ENCODE measurements around the gene ZMYND8.
"Not testable (repeated sequence)": the region's sequence is repeated elsewhere in the genome, so short reads cannot be mapped to it uniquely, and the experiment has no call there.

Gene ZMYND8

DNA sequence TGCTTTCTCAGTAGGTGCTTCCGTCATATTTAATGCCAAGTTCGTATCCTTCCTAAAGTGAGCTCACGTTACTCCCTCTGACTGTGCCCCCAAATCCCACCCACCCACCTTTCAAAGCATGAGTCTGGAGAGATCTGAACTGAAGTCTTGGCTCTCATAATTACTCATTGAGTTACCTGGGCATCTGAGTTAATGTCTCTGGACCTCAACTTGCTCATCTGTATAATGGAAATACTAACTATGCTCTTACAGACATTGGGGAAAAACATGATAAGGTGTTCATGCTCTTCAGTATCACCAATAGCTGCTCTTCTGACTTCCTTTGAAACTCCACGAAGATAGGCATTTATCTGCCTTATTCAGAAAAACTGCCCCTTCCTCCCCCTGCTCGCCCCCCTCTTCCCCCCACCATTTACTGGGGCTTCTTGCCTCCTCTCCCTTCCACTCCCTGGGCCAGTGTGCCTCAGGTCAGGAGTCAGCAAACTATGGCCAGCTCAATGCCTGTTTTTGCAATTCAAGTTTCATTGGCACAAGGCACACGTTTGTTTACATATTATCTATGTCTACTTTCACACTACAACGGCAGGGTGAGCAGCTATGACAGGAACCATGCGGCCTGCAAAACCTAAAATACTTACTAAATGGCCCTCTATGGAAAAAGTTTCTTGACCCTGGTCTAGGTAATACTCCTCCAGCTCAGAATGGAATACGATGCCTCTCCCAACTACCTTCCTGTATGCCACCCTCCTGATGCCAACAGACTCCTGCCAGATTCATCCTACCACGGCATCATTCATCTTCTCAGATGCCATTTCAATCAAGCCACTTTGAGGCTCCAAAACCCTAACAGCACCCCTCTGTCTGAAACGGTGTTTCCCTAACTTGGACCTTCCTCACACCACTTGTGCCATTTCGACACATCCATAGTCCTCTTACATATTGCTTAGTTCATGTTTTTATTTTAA is 138.7 kb downstream of the ZMYND8 start:
- Mint-ChIP-seq H3K36me3 (ENCODE audit: low read depth) (peaks cover 41% of the 10 kb centered on the region), H3K27ac (no peak overlapping the region), H3K4me1 (ENCODE audit: low read depth) (peaks cover 10% of the 10 kb centered on the region), H3K9me3 (no peaks in the 10 kb centered on the region), H3K4me3 (no peak overlapping the region), H3K27me3 (ENCODE audit: low read depth) (no peaks in the 10 kb centered on the region)

- H3K27me3 Mint-ChIP-seq (ENCODE audit: low read depth), result no peaks in the 10 kb centered on the region
- H3K36me3 Mint-ChIP-seq (ENCODE audit: low read depth), result peaks cover 37% of the 10 kb centered on the region
- H3K27ac Mint-ChIP-seq, result no peak overlapping the region
- peaks cover 4% of the 10 kb centered on the region for H3K4me1 Mint-ChIP-seq (ENCODE audit: low read depth)
- no peak overlapping the region for H3K4me3 Mint-ChIP-seq
- H3K9me3 Mint-ChIP-seq, result no peaks in the 10 kb centered on the region
Observed at GRCh38 chr20:47216819-47217410, 139.6 kb downstream of the ZMYND8 start.

- Mint-ChIP-seq H3K27ac (peak overlapping the region; percentile 43), H3K9me3 (no peaks in the 10 kb centered on the region)
Observed at GRCh38 chr20:47215653-47216397, 140.7 kb downstream of the ZMYND8 start.

GRCh38 chr20:47213966-47214365 is 142.5 kb downstream of the ZMYND8 start:
- no peak overlapping the region for H3K27ac Mint-ChIP-seq
- H3K4me1 Mint-ChIP-seq (ENCODE audit: low read depth), result peaks cover 2% of the 10 kb centered on the region
- H3K27me3 Mint-ChIP-seq (ENCODE audit: low read depth), result no peaks in the 10 kb centered on the region
- peaks cover 31% of the 10 kb centered on the region for H3K36me3 Mint-ChIP-seq (ENCODE audit: low read depth)
- H3K4me3 Mint-ChIP-seq, result no peak overlapping the region
- no peaks in the 10 kb centered on the region for H3K9me3 Mint-ChIP-seq

More at GRCh38 chr20:47215653-47216397, 140.7 kb downstream of the ZMYND8 start:
- Mint-ChIP-seq H3K4me1 (ENCODE audit: low read depth) (peaks cover 2% of the 10 kb centered on the region), H3K36me3 (ENCODE audit: low read depth) (peaks cover 31% of the 10 kb centered on the region), H3K4me3 (no peak overlapping the region), H3K27me3 (ENCODE audit: low read depth) (no peaks in the 10 kb centered on the region)

- Mint-ChIP-seq H3K9me3 (no peaks in the 10 kb centered on the region), H3K27me3 (ENCODE audit: low read depth) (no peaks in the 10 kb centered on the region), H3K4me1 (ENCODE audit: low read depth) (peaks cover 2% of the 10 kb centered on the region)
Observed at GRCh38 chr20:47212606-47213207, 143.8 kb downstream of the ZMYND8 start.

DNA sequence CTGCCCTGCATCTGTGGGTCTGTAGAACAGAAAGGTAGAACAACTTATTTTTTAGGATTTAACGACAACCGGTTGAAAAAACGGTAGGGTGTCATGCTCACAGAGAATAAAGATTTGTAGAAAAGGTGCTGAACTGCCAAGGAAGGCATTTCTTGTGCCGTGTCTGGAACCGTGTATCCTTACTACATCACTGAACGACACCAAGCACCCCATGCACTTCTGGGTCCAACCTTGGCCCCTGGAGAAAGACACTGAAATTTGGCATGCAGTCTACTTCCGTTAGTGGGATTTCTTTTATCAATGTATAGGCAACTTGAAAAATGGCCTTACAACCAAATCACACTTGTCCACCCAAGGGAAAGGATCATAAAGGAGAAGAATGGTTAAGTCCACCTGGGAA is 145.5 kb downstream of the ZMYND8 start:
- H3K4me3 Mint-ChIP-seq, result no peak overlapping the region
- H3K27me3 Mint-ChIP-seq (ENCODE audit: low read depth), result no peaks in the 10 kb centered on the region
- peaks cover 2% of the 10 kb centered on the region for H3K4me1 Mint-ChIP-seq (ENCODE audit: low read depth)

More at GRCh38 chr20:47212606-47213207, 143.8 kb downstream of the ZMYND8 start:
- Mint-ChIP-seq H3K27ac (no peak overlapping the region), H3K36me3 (ENCODE audit: low read depth) (peaks cover 21% of the 10 kb centered on the region), H3K4me3 (no peak overlapping the region)

DNA sequence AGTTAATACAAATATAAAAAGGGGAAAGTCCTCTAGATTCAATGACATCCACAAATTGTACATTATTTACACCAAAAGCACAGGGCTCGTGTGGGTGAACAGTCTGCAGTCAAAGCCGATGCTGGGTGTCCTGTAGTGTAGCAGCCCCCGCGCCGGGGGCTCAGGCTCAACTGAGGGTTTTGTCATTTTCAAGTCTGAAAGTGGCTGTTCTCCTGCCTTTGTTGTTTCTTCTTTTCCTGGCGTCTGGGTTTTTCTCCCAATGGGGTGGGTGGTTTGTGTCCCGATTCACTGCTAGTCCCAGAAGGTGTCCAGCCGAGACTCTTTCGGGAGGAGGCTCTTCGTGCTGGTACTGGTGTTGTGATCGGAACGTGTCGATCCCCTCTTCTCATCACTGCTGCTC is 146.0 kb downstream of the ZMYND8 start:
- Mint-ChIP-seq H3K4me1 (ENCODE audit: low read depth) (peaks cover 4% of the 10 kb centered on the region), H3K9me3 (no peaks in the 10 kb centered on the region), H3K36me3 (ENCODE audit: low read depth) (peaks cover 13% of the 10 kb centered on the region), H3K27me3 (ENCODE audit: low read depth) (no peaks in the 10 kb centered on the region), H3K4me3 (no peak overlapping the region), H3K27ac (no peak overlapping the region)

More for the DNA sequence above, 145.5 kb downstream of the ZMYND8 start:
- H3K9me3 Mint-ChIP-seq, result no peaks in the 10 kb centered on the region
- H3K27ac Mint-ChIP-seq, result no peak overlapping the region
- H3K36me3 Mint-ChIP-seq (ENCODE audit: low read depth), result peaks cover 17% of the 10 kb centered on the region

- no peaks in the 10 kb centered on the region for H3K9me3 Mint-ChIP-seq
- H3K4me1 Mint-ChIP-seq (ENCODE audit: low read depth), result peaks cover 5% of the 10 kb centered on the region
- no peak overlapping the region for H3K27ac Mint-ChIP-seq
- peaks cover 12% of the 10 kb centered on the region for H3K36me3 Mint-ChIP-seq (ENCODE audit: low read depth)
- no peaks in the 10 kb centered on the region for H3K27me3 Mint-ChIP-seq (ENCODE audit: low read depth)
- H3K4me3 Mint-ChIP-seq, result no peak overlapping the region
Observed at GRCh38 chr20:47209982-47210381, 146.5 kb downstream of the ZMYND8 start.

DNA sequence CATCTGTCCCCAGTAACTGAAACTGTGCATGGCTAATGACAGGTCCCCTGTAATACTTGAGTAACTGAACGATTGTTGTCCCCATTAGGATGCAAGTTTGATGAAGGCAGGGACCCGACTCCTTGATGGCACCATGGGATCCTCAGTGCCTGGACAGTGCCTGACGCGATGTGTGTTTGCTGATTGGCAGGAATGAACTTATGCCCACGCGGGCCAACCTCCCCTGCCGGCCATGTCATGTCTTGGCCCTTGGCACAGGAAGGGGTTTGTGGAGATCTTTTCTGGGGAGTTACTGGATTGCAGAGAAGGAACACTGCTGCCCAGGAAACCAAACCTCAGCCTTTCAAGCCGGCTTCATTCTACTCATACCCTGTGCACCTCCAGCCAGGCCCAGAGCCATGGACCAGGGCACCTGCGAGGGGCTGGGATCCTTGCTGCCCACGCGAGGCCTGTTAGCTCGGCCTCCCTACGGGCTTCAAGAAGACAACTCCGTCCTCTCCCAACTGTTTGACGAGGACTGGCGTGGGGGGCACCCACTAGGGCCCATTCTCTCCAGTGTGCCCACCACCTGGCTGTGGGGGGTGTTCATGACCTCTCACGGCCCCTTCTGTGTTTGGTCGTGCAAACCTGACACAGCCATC is 147.8 kb downstream of the ZMYND8 start:
- H3K4me3 Mint-ChIP-seq, result no peak overlapping the region
- H3K9me3 Mint-ChIP-seq, result no peaks in the 10 kb centered on the region
- H3K27ac Mint-ChIP-seq, result no peak overlapping the region
- H3K27me3 Mint-ChIP-seq (ENCODE audit: low read depth), result no peaks in the 10 kb centered on the region
- peaks cover 5% of the 10 kb centered on the region for H3K4me1 Mint-ChIP-seq (ENCODE audit: low read depth)
- peaks cover 11% of the 10 kb centered on the region for H3K36me3 Mint-ChIP-seq (ENCODE audit: low read depth)

GRCh38 chr20:47206962-47207641 is 149.4 kb downstream of the ZMYND8 start:
- no peaks in the 10 kb centered on the region for H3K27me3 Mint-ChIP-seq (ENCODE audit: low read depth)
- H3K36me3 Mint-ChIP-seq (ENCODE audit: low read depth), result peaks cover 11% of the 10 kb centered on the region
- no peaks in the 10 kb centered on the region for H3K9me3 Mint-ChIP-seq
- H3K4me1 Mint-ChIP-seq (ENCODE audit: low read depth), result peaks cover 10% of the 10 kb centered on the region
- no peak overlapping the region for H3K27ac Mint-ChIP-seq
- no peak overlapping the region for H3K4me3 Mint-ChIP-seq

- not testable (repeated sequence) for H3K4me3 Mint-ChIP-seq; H3K27ac Mint-ChIP-seq; H3K9me3 Mint-ChIP-seq; H3K27me3 Mint-ChIP-seq (ENCODE audit: low read depth)
- Mint-ChIP-seq H3K4me1 (ENCODE audit: low read depth) (peaks cover 10% of the 10 kb centered on the region), H3K36me3 (ENCODE audit: low read depth) (peaks cover 11% of the 10 kb centered on the region)
Observed at GRCh38 chr20:47206552-47206951, 149.9 kb downstream of the ZMYND8 start.

DNA sequence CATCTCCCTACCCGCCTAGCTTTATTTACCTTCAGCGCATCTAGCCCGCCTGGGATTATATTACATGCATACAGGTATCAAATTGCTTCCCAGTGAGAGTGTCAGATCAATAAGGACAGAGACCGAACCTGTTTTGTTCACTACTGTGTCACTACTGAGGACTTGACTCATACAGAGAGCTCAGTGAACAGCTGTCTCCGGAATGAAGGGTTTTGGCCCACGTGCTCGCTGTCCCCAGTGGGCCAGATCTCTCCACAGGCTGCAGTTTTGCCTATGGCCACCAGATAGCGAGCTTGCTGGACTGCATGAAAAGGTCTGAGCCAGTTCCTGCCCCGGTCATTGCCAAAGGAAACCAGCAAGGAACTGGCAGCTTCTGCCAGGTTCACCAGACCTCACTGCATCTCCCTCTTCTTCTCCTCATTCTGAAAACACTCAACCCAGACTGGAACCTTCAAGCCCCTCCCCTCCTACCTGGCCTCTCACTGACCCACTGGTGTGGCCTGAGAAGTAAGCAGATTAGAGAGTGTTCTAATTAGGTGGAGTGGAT is 150.8 kb downstream of the ZMYND8 start:
- no peaks in the 10 kb centered on the region for H3K27me3 Mint-ChIP-seq (ENCODE audit: low read depth)
- H3K9me3 Mint-ChIP-seq, result no peaks in the 10 kb centered on the region
- H3K4me1 Mint-ChIP-seq (ENCODE audit: low read depth), result peaks cover 10% of the 10 kb centered on the region
- no peak overlapping the region for H3K4me3 Mint-ChIP-seq
- peaks cover 11% of the 10 kb centered on the region for H3K36me3 Mint-ChIP-seq (ENCODE audit: low read depth)
- H3K27ac Mint-ChIP-seq, result no peak overlapping the region

DNA sequence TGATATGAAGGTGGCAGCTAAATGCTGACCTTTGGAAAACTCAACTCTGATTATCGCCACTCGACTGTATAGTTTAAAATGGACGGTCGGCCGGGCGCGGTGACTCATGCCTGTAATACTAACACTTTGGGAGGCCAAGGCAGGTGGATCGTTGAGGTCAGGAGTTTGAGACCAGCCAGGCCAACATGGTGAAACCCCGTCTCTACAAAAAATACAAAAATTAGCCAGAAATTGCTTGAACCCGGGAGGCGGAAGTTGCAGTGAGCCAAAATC is 151.7 kb downstream of the ZMYND8 start:
- not testable (repeated sequence) for H3K36me3 Mint-ChIP-seq (ENCODE audit: low read depth); H3K27ac Mint-ChIP-seq; H3K4me3 Mint-ChIP-seq; H3K27me3 Mint-ChIP-seq (ENCODE audit: low read depth); H3K9me3 Mint-ChIP-seq
- H3K4me1 Mint-ChIP-seq (ENCODE audit: low read depth), result peaks cover 10% of the 10 kb centered on the region
